Fibroblast of peridontal ligament (primary cell): ENCODE measurements around the gene S1PR5.

Experiments
- DNase-seq: peaks from one replicate; pipeline ENCODE4 v3.0.0-alpha.2; 2010; ENCODE audit errors: extremely low read depth

The S1PR5 gene

GRCh38 chr19:10471909-10472308 lies 45.3 kb downstream of the S1PR5 start:
- peak; percentile 49 for DNase-seq

- no peak for DNase-seq
Observed at GRCh38 chr19:10468133-10468532, 49.1 kb downstream of the S1PR5 start.

GRCh38 chr19:10467104-10467706 lies 50.0 kb downstream of the S1PR5 start:
- DNase-seq, result no peak

- DNase-seq, result no peak
Observed at GRCh38 chr19:10464456-10464855, 52.8 kb downstream of the S1PR5 start.
